Activated B cell treated with CpG ODN at 0.5 μM for 24 hours (primary cell): ENCODE results near the gene KCNQ1OT1. TPM values are rescaled to one million over a fixed set of nuclear protein-coding genes. Genes with fewer than 3 reads are reported as not detected.

Source experiments
- ATAC-seq: fragments of 200-7000 bp; cut with Tn5 transposase; one replicate; pipeline ENCODE4 v1.10.0; 2021; ENCODE audit warnings: low read depth, mild to moderate bottlenecking, moderate library complexity
- CTCF ChIA-PET: fragments of 350-600 bp; sonication (Branson Sonifier 250); formaldehyde crosslinking; loops from one replicate; lab custom pipeline; 2021; ENCODE audit warnings: antibody characterized with exemption; lab: Charles Lee
- POLR2A ChIA-PET: fragments of 350-600 bp; sonication (Branson Sonifier 250); formaldehyde crosslinking; loops from one replicate; lab custom pipeline; 2021; ENCODE audit warnings: antibody characterized with exemption; lab: Charles Lee
- DNase-seq: peaks from one replicate; pipeline ENCODE4 v3.0.0; 2022
- H3K27ac Mint-ChIP-seq: one replicate; pipeline ENCODE4 v1.8.0; 2020; ENCODE audit warnings: mixed read lengths
- H3K27me3 Mint-ChIP-seq: one replicate; pipeline ENCODE4 v1.8.0; 2021; ENCODE audit warnings: mixed read lengths
- H3K36me3 Mint-ChIP-seq: one replicate; pipeline ENCODE4 v1.8.0; 2021; ENCODE audit warnings: low read depth, mixed read lengths
- H3K4me1 Mint-ChIP-seq: one replicate; pipeline ENCODE4 v1.8.0; 2021; ENCODE audit warnings: mixed read lengths
- H3K4me3 Mint-ChIP-seq: one replicate; pipeline ENCODE4 v1.8.0; 2020; ENCODE audit warnings: mild to moderate bottlenecking, mixed read lengths
- H3K9me3 Mint-ChIP-seq: one replicate; pipeline ENCODE4 v1.8.0; 2020; ENCODE audit warnings: mixed read lengths
- CTCF ChIP-seq: fragments of 200-600 bp; IDR thresholded peaks from one replicate; pipeline ENCODE4 v1.8.0; 2022; ENCODE audit warnings: antibody characterized with exemption, mild to moderate bottlenecking
- intact Hi-C: fragments of 100-400 bp; cut with micrococcal nuclease; formaldehyde crosslinking; loops from one replicate; pipeline ENCODE4 v1.15.1; 2024
- total RNA-seq: library from RNA; stranded (reverse); gene quantifications from 2 replicates; pipeline ENCODE4 v1.2.3, GENCODE V29; 2022

Gene KCNQ1OT1
- total RNA-seq, 1 donor from 2014 or later, result 1.2 TPM

DNA sequence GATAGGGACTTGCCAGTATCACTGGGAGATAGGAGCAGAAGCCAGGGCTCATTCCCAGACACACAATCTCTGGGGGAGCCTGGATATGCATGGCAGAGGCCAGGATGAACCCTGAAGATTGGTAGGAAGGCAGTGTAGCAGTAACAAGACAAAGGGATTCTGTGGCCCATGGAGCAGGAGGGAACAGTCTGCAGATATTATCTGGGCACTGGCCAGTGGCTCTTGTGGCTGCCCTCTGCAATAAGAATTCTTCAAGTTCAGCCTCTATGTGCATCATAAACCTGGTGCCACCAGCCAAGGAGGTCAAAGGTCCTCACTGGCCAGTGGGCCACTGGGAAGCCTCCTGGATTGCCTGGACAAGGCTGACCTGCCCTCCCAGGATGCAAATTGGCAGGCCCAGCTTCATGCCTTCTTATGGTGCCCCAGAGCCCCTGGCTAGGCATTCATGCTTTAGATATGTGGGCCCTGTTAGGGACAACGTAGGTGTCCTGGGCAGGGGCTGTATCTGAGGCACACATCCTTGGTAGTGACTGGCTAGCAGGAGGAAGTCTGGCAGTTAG lies 29.2 kb downstream of the KCNQ1OT1 start:
- H3K27ac Mint-ChIP-seq, result no peak overlapping the region

GRCh38 chr11:2669634-2670469 lies 29.9 kb downstream of the KCNQ1OT1 start:
- peaks cover 2% of the 10 kb centered on the region for H3K4me1 Mint-ChIP-seq
- DNase-seq, result no peak
- H3K36me3 Mint-ChIP-seq, result peaks cover 16% of the 10 kb centered on the region
- H3K27me3 Mint-ChIP-seq, result no peaks in the 10 kb centered on the region
- no peaks in the 10 kb centered on the region for H3K9me3 Mint-ChIP-seq
- no peak for ATAC-seq
- no peak for TF ChIP-seq CTCF
- H3K27ac Mint-ChIP-seq, result no peak overlapping the region
- intact Hi-C loops, result no loop called here
- no peak overlapping the region for H3K4me3 Mint-ChIP-seq
- ChIA-PET POLR2A (no interaction called here), CTCF (no interaction called here)

More for the DNA sequence above, 29.2 kb downstream of the KCNQ1OT1 start:
- ATAC-seq, result no peak
- ChIA-PET CTCF (no interaction called here), POLR2A (no interaction called here)
- Mint-ChIP-seq H3K36me3 (peaks cover 17% of the 10 kb centered on the region), H3K4me3 (no peak overlapping the region), H3K27me3 (no peaks in the 10 kb centered on the region), H3K4me1 (peaks cover 2% of the 10 kb centered on the region), H3K9me3 (no peaks in the 10 kb centered on the region)
- DNase-seq, result no peak
- intact Hi-C loops, result no loop called here
- no peak for TF ChIP-seq CTCF

GRCh38 chr11:2668876-2669275 lies 30.9 kb downstream of the KCNQ1OT1 start:
- Mint-ChIP-seq H3K9me3 (no peaks in the 10 kb centered on the region), H3K27me3 (no peaks in the 10 kb centered on the region), H3K27ac (no peak overlapping the region), H3K36me3 (peaks cover 16% of the 10 kb centered on the region), H3K4me3 (no peak overlapping the region), H3K4me1 (peaks cover 2% of the 10 kb centered on the region)
- POLR2A ChIA-PET, result no interaction called here
- DNase-seq, result peak; percentile 9
- ATAC-seq, result no peak
- no peak for TF ChIP-seq CTCF
- CTCF ChIA-PET, result no interaction called here
- intact Hi-C loops, result no loop called here

DNA sequence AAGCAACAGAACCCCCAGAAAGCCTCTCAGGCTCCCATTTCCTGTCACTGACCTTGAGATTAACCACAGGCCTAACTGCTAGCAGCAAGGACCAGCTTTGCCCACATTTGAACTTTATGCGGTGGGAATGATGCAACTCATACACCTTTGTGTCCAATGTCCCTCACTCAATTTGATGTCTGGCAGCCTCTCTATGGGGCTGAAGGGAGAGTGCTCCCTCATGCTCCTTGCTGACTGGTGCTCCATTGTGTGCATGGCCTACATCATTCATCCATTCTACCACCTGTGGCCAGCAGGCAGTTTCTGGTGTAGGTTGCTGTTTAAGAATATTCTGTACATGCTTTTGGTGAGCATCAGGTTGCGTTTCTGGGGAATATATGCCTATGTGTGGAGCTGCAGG lies 31.9 kb downstream of the KCNQ1OT1 start:
- H3K9me3 Mint-ChIP-seq, result no peaks in the 10 kb centered on the region
- ATAC-seq, result no peak
- peak; percentile 11 for DNase-seq
- ChIA-PET POLR2A (no interaction called here), CTCF (no interaction called here)
- H3K4me1 Mint-ChIP-seq, result peaks cover 2% of the 10 kb centered on the region
- no peaks in the 10 kb centered on the region for H3K27me3 Mint-ChIP-seq
- no peak overlapping the region for H3K4me3 Mint-ChIP-seq
- H3K27ac Mint-ChIP-seq, result no peak overlapping the region
- intact Hi-C loops, result no loop called here
- no peak for TF ChIP-seq CTCF
- H3K36me3 Mint-ChIP-seq, result peaks cover 17% of the 10 kb centered on the region

DNA sequence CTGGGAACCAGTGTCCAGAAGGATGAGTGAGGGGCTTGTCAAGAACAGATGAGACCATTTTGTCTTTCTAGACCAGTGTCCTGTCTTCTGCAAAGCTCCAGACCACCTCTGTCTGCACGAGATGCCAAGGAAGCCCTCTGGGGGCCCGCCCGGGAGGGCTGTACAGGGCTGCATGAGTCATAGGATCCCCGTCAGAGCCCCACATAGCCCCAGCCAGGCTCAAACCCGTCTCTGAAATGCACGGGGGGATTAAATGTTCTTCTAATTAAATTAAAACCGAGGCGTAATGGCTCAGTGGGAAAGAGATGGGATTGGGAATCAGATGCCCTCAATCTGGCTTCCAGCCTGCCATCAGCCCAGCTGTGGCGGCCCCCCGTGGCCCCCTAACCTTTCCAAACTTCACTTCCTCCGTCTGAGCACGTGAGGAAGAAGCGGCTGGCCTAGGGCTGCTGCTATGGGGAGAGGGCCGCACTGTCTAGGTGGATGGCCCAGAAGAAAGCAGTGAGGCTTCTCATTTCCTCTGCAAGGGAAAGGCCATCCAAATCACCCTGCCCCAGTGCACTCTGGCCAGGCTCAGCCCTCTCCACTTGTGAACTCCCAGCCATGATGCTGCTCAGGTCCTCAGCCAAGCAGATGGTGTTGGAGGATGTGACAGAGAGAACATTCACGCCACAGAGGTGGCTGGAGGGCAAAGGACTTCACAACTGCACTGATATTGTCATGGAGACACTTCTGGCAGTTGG lies 32.8 kb downstream of the KCNQ1OT1 start:
- ChIA-PET POLR2A (no interaction called here), CTCF (no interaction called here)
- H3K9me3 Mint-ChIP-seq, result no peaks in the 10 kb centered on the region
- ATAC-seq (no peak), DNase-seq (no peak)
- no peak for TF ChIP-seq CTCF
- H3K27me3 Mint-ChIP-seq, result no peaks in the 10 kb centered on the region
- no peak overlapping the region for H3K27ac Mint-ChIP-seq
- H3K4me1 Mint-ChIP-seq, result peaks cover 2% of the 10 kb centered on the region
- no peak overlapping the region for H3K4me3 Mint-ChIP-seq
- intact Hi-C loops, result no loop called here
- H3K36me3 Mint-ChIP-seq, result peaks cover 17% of the 10 kb centered on the region
